CD4-positive, alpha-beta T cell treated with Interferon gamma for 1 hour (primary cell): ENCODE data around the gene GALNS.
"Not testable (repeated sequence)": the region's sequence is repeated elsewhere in the genome, so short reads cannot be mapped to it uniquely, and the experiment has no call there.

Experiments
- DNase-seq: peaks from one replicate; pipeline ENCODE4 v3.0.0-alpha.2; 2020

The GALNS gene

GRCh38 chr16:88798772-88799455 lies 57.8 kb downstream of the GALNS start:
- no peak for DNase-seq

GRCh38 chr16:88798073-88798472 lies 58.7 kb downstream of the GALNS start:
- no peak for DNase-seq

DNA sequence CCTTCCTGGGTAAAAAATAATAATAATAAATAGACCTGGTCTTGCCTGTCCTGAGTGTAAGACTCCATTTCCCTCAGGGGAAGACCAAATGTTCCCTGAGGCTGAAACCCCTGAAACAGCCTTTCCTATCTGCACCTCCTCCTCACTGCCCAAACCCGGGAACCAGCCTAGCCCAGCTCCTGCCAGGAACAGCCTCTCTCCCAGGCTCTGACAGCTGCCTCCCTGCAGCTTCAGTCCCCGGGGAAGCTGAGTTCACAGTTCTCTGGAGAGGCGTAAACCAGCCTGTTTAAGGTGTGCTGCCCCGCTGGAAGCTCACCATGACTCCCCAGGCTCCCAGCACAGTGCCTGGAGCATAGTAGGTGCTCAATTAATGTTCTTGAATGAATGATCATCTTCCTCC lies 60.5 kb downstream of the GALNS start:
- no peak for DNase-seq

GRCh38 chr16:88793251-88793954 lies 63.3 kb downstream of the GALNS start:
- DNase-seq = no peak

DNA sequence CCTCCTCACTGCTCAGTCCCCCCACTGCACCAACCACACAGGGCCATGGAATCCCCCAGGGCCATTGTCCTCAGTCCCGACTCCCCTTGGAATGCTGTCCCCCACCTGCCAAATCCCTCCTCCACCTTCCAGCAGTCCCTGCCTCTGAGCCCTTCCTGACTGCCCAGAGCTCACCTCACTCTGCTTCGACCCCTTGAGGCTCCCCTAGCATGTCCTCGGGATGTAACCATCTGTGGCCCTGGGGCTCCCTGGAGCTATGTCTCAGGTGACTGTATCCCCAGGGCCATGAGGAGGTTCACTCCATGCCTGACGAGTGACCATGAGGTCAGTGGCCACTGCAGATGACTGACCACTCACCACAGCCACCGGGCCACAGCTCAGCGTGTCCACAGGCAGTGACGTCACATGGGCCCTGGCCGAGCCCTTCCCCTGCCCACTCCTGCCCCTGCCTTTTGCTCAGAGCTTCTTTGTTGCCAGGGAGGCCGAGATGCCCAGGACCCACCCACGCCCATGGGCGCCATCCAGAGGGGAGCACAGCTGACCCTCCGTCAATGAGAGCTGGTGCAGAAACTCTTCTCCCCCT lies 64.0 kb downstream of the GALNS start:
- no peak for DNase-seq

DNA sequence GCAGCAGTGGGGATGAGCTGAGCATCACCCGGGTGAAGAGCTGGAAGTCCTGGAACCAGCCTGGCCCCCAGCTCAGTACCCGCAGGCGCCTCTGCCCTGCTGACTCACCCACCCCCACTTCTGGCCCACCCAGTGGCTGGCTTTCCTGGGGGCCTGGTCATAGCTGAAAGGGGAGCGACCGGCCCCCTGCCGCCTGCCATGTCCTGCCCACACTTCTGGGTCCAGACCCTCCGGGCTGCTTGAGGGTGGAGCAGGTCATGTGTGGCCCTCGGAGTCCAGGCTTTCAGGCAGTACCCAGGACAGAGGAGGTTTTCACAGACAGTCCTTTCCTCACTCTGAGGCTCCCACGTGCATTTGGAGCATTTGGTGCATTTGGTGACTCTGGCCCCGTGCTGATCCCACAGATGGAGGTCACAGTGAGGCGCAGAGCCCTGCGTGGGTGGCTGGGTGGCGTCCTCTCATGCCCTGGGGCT lies 64.6 kb downstream of the GALNS start:
- DNase-seq = no peak

GRCh38 chr16:88790312-88791211 lies 66.2 kb downstream of the GALNS start:
- peak; percentile 61 for DNase-seq

DNA sequence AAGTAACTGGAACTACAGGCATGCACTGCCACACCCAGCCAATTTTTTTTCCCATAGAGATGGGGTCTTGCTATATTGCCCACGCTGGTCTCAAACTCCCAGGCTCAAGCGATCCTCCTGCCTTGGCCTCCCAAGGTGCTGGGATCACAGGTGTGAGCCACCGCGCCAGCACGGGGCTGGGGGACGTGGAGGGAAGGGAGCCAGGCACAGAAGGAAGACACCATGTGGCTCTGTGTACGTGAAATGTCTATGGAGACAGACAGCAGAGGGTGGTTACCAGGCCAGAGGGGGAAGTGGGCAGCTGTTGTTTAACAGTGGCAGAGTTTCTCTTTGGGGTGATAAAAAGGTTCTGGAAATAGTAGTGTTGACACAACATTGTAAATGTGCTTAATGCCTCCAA lies 67.2 kb downstream of the GALNS start:
- DNase-seq = peak; percentile 22

DNA sequence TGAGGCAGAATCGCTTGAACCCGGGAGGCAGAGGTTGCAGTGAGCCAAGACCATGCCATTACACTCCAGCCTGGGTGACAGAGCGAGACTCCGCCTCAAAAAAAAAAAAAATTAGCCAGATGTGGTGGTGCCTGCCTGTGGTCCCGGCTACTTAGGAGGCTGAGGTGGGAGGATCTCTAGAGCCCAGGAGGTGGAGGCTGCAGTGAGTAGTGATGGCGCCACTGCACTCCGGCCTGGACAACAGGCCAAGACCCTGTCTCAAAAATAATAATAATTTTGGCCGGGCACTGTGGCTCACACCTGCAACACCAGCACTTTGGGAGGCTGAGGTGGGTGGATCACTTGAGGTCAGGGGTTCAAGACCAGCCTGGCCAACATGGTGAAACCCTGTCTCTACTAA lies 68.0 kb downstream of the GALNS start:
- DNase-seq = not testable (repeated sequence)

GRCh38 chr16:88787579-88788314 lies 69.0 kb downstream of the GALNS start:
- DNase-seq = no peak

DNA sequence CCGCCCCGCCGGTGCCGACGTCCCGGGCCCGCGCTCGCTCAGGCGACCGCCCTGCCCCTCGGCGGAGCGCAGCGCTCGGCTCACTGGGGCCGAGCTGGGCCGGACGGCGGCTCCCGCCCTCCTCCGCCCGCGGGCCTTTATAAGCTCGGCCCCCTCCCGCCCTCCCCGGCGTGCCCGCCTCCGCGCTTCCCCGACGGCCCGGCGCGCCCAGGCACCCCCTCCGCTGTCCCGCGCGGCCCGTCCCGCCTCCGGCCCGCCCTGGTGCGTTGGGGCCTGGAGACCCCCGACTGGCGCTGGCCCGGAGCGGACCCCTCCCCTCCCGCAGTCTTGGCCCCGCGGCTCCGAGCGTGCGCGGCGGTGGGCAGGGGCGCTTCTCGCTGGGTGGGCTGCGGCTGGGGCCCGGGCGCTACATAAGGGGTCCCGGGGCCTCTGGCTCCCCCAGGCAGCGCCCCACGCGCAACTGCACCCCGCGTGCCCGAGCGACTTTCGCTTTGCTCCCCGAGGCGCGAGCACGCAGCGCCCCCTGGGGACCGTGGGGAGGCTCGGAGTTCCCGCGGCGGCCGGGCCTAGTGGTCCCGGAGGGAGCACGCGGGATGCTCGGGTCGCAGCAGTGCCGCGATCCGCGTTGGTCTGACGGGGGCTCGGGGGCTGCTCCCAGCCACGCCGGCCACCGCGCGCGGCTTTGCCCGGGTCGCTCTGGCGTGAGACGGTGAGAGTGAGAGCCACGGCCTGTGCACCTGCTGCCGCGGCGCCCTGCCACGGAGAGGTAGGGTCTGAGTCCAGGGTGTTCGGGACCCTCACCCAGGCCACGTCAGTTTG lies 71.4 kb downstream of the GALNS start, which contains the start of gene PIEZO1:
Gene PIEZO1 (minus strand): TSS at position 115 of the 819 bp plus-strand sequence. CDS start 256 bp downstream, outside the sequence.
- peak; percentile 80 for DNase-seq

DNA sequence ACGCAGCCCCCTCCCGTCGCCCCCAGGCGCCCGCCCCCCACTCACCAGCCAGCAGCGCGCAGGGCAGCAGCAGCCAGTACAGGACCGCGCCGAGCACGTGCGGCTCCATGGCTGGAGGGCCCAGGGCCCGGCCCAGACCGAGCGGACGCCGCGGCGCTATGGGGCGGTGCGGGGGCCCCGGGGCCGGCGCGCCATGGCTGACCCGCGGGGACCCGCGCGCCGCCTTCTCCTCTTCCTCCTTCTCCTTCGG lies 72.0 kb downstream of the GALNS start:
- DNase-seq = no peak

- peak; percentile 30 for DNase-seq
These were observed 72.5 kb downstream of the GALNS start for GRCh38 chr16:88784074-88784855.

- DNase-seq = no peak
These were observed 73.2 kb downstream of the GALNS start for GRCh38 chr16:88783391-88784073.

GRCh38 chr16:88782454-88783390 lies 74.0 kb downstream of the GALNS start:
- DNase-seq = peak; percentile 28

DNA sequence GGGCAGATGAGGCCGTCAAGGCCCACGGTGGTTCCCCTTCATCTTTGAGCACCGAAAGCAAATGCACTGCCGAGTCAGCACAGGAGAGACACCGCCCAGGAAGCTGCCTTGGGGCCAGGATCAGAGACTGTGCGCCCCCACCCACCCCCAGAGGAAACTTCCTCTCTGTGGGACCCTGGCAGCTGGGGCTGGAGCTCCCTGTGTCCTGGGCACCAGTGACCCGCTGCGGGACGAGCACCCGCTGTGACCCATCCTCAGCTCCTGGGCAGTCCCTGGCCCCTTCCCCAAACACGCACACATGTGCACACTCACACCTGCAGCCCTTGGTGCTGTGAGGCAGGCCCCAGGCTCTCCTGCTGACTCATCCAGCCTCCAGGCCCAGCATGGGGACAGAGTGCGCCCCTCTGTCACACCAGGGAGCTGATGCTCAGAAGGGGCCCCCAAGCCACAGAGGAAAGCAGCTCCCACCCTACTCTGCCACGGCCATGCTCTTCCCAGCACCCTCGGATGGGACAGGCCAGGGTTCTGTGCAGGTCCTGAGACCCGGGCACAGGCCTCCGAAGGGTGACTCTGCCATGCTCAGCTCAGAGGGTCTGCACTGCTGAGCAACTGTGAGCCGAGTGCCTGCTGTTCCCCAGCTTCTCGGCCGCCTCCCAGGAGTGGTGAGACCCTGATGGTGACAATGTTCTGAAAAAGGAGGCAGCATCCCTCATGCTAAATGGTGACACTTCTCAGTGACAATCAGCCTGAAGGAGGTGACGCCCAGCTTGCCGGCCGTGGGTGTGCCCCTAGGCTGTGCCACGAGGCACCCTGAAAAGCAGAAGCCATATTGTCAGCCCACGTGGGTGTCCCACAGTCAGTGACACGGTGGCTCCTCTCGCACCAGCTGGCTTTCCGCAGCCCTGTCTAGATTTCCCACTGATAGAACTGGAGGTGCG lies 75.3 kb downstream of the GALNS start:
- DNase-seq = peak; percentile 69
